Prostate gland (tissue), 2 donors: ENCODE data around the gene EVA1A.

Experiments
- CTCF ChIP-seq, 4 experiments: fragments of 200-600 bp in 2 of 4; fragments of 450-650 bp in 2 of 4; sonication (generic) in 2 of 4; IDR thresholded peaks; 1 replicate in 3 of 4; 2 replicates in 1 of 4; pipeline ENCODE4 v1.5.1; 2016 to 2019; ENCODE audit warnings: antibody characterized with exemption in 4 of 4, mild to moderate bottlenecking in 2 of 4, moderate library complexity in 2 of 4
- POLR2A ChIP-seq: fragments of 450-650 bp; IDR thresholded peaks from one replicate; pipeline ENCODE4 v1.6.1; 2016; ENCODE audit warnings: antibody characterized with exemption, mild to moderate bottlenecking
- POLR2AphosphoS5 ChIP-seq: sonication (generic); formaldehyde crosslinking; IDR thresholded peaks from one replicate; pipeline ENCODE4 v1.6.1; 2017; ENCODE audit warnings: antibody characterized with exemption

- TF ChIP-seq CTCF (IDR thresholded peaks at IDR 0.05) (no peak), POLR2AphosphoS5 (no peak), POLR2A (no peak)
Observed at GRCh38 chr2:75551434-75551833, 9.3 kb downstream of the EVA1A start.
